Measurements from ENCODE around the gene LRRC14B.
"Not testable (repeated sequence)": the region's sequence is repeated elsewhere in the genome, so short reads cannot be mapped to it uniquely, and the experiment has no call there.

The LRRC14B gene

DNA sequence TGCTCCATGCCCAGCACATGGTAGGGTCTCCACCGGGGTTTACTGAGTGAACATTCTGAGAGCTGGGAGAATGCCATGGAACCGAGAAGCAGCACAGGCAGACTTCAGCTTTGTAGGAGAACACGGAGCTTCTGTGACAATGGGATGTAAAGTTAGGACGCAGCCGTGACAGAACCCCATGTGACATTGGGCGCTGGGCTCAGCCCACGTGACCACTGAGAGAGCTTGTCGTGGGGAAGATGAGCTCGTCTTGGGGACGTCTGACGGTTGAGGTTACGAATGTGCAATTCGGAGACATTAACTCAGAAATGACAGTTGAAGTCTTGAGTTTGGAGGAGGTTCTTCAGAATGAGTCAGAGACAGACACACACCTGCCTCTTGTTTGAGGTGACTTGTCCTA, 40.4 kb downstream of the LRRC14B start:
- H2AFZ ChIP-seq (ENCODE audit: insufficient read depth, low read length, poor library complexity): no peak overlapping the region
- WGBS (ENCODE audit: extremely low coverage, insufficient coverage, insufficient read length): no CpG with 5 or more reads among the region's 13 CpGs
- no peaks in the 10 kb centered on the region for H3K27me3 ChIP-seq (ENCODE audit: insufficient read depth, low read length)
- no peaks in the 10 kb centered on the region for H3K9me3 ChIP-seq (ENCODE audit: insufficient read depth, low read depth, low read length)
- H3K79me2 ChIP-seq (ENCODE audit: control insufficient read depth, insufficient read depth, low read length, poor library complexity): no peaks in the 10 kb centered on the region
- no peak overlapping the region for H3K4me2 ChIP-seq (ENCODE audit: low read length)
- H4K91ac ChIP-seq (ENCODE audit: low read depth, low read length): no peak overlapping the region
- H3K18ac ChIP-seq (ENCODE audit: low read length): no peak overlapping the region
- H3K4me1 ChIP-seq (ENCODE audit: control insufficient read depth in 1 of 2, insufficient read depth in 2 of 2, low read length in 2 of 2): no peaks in the 10 kb centered on the region
- no peak overlapping the region for H4K8ac ChIP-seq (ENCODE audit: low read depth, low read length)
- no peak for DNase-seq
- H2AK5ac ChIP-seq (ENCODE audit: low read length): no peak overlapping the region
- no peak overlapping the region for H2BK5ac ChIP-seq (ENCODE audit: low read depth, low read length, poor library complexity)
- no peak overlapping the region for H3K4me3 ChIP-seq (ENCODE audit: low read depth, low read length)
- no peak overlapping the region for H3K4ac ChIP-seq (ENCODE audit: low read depth, low read length)
- H4K12ac ChIP-seq (ENCODE audit: low read depth, low read length): no peak overlapping the region
- H3K79me1 ChIP-seq (ENCODE audit: low read length): no peaks in the 10 kb centered on the region
- no peak overlapping the region for H3K27ac ChIP-seq (ENCODE audit: low read depth, low read length)
- no peak overlapping the region for H2BK120ac ChIP-seq (ENCODE audit: insufficient read depth, low read length, poor library complexity)
- H3K14ac ChIP-seq (ENCODE audit: low read length): no peak overlapping the region
- no peak overlapping the region for H3K9ac ChIP-seq (ENCODE audit: low read length)
- H2BK12ac ChIP-seq (ENCODE audit: low read length): no peak overlapping the region
- H3K23ac ChIP-seq (ENCODE audit: low read length): no peak overlapping the region
- peaks cover 49 to 65% of the 10 kb centered on the region in 2 experiments for H3K36me3 ChIP-seq (ENCODE audit: control insufficient read depth in 1 of 2, insufficient read depth in 2 of 2, low read length in 2 of 2)

GRCh38 chr5:233426-233825, 42.1 kb downstream of the LRRC14B start:
- not testable (repeated sequence) for H3K4ac ChIP-seq (ENCODE audit: low read depth, low read length); H3K79me2 ChIP-seq (ENCODE audit: control insufficient read depth, insufficient read depth, low read length, poor library complexity); H2BK12ac ChIP-seq (ENCODE audit: low read length); H3K14ac ChIP-seq (ENCODE audit: low read length); H3K23ac ChIP-seq (ENCODE audit: low read length); H3K18ac ChIP-seq (ENCODE audit: low read length); H4K91ac ChIP-seq (ENCODE audit: low read depth, low read length); H3K27me3 ChIP-seq (ENCODE audit: insufficient read depth, low read length); H3K4me2 ChIP-seq (ENCODE audit: low read length); H3K4me3 ChIP-seq (ENCODE audit: low read depth, low read length); H3K4me1 ChIP-seq (ENCODE audit: control insufficient read depth in 1 of 2, insufficient read depth in 2 of 2, low read length in 2 of 2); H2BK5ac ChIP-seq (ENCODE audit: low read depth, low read length, poor library complexity); H4K12ac ChIP-seq (ENCODE audit: low read depth, low read length); H3K79me1 ChIP-seq (ENCODE audit: low read length); H3K9me3 ChIP-seq (ENCODE audit: insufficient read depth, low read depth, low read length); H3K9ac ChIP-seq (ENCODE audit: low read length); DNase-seq; H2AFZ ChIP-seq (ENCODE audit: insufficient read depth, low read length, poor library complexity); H2AK5ac ChIP-seq (ENCODE audit: low read length); H3K27ac ChIP-seq (ENCODE audit: low read depth, low read length); H2BK120ac ChIP-seq (ENCODE audit: insufficient read depth, low read length, poor library complexity); H4K8ac ChIP-seq (ENCODE audit: low read depth, low read length)
- WGBS (ENCODE audit: extremely low coverage, insufficient coverage, insufficient read length): no CpG with 5 or more reads among the region's 20 CpGs
- H3K36me3 ChIP-seq (ENCODE audit: control insufficient read depth in 1 of 2, insufficient read depth in 2 of 2, low read length in 2 of 2): peaks cover 40 to 58% of the 10 kb centered on the region in 2 experiments

DNA sequence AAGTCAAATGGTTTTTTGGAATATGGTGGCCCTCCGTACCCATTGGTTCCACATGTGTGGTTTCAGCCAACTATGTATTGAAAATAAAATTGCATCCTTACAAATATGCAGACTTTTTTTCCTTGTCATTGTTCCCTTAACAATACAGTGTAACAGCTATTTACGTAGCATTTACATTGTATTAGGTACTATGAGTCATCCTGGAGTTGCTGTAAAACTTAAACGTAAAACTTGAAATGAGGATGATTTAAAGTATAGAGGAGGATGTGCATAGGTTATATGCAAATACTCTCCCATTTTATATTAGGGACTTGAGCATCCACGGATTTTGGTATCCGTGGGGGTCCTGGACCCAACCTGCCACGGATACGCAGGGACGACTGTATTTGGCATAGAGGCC, 43.2 kb downstream of the LRRC14B start:
- no peak overlapping the region for H4K91ac ChIP-seq (ENCODE audit: low read depth, low read length)
- no peak overlapping the region for H3K4me3 ChIP-seq (ENCODE audit: low read depth, low read length)
- no peak overlapping the region for H3K23ac ChIP-seq (ENCODE audit: low read length)
- H3K79me2 ChIP-seq (ENCODE audit: control insufficient read depth, insufficient read depth, low read length, poor library complexity): no peaks in the 10 kb centered on the region
- no peak overlapping the region for H4K8ac ChIP-seq (ENCODE audit: low read depth, low read length)
- no peak overlapping the region for H2AFZ ChIP-seq (ENCODE audit: insufficient read depth, low read length, poor library complexity)
- H3K27me3 ChIP-seq (ENCODE audit: insufficient read depth, low read length): no peaks in the 10 kb centered on the region
- no peak overlapping the region for H3K27ac ChIP-seq (ENCODE audit: low read depth, low read length)
- H3K36me3 ChIP-seq (ENCODE audit: control insufficient read depth in 1 of 2, insufficient read depth in 2 of 2, low read length in 2 of 2): peaks cover 48 to 56% of the 10 kb centered on the region in 2 experiments
- no peak overlapping the region for H3K4me2 ChIP-seq (ENCODE audit: low read length)
- no CpG with 5 or more reads among the region's 8 CpGs for WGBS (ENCODE audit: extremely low coverage, insufficient coverage, insufficient read length)
- H2AK5ac ChIP-seq (ENCODE audit: low read length): no peak overlapping the region
- no peak overlapping the region for H2BK5ac ChIP-seq (ENCODE audit: low read depth, low read length, poor library complexity)
- no peak overlapping the region for H3K14ac ChIP-seq (ENCODE audit: low read length)
- H3K18ac ChIP-seq (ENCODE audit: low read length): no peak overlapping the region
- H2BK12ac ChIP-seq (ENCODE audit: low read length): no peak overlapping the region
- H2BK120ac ChIP-seq (ENCODE audit: insufficient read depth, low read length, poor library complexity): no peak overlapping the region
- H3K4me1 ChIP-seq (ENCODE audit: control insufficient read depth in 1 of 2, insufficient read depth in 2 of 2, low read length in 2 of 2): no peaks in the 10 kb centered on the region
- no peak overlapping the region for H4K12ac ChIP-seq (ENCODE audit: low read depth, low read length)
- DNase-seq: no peak
- H3K79me1 ChIP-seq (ENCODE audit: low read length): no peaks in the 10 kb centered on the region
- H3K9me3 ChIP-seq (ENCODE audit: insufficient read depth, low read depth, low read length): no peaks in the 10 kb centered on the region
- no peak overlapping the region for H3K9ac ChIP-seq (ENCODE audit: low read length)
- H3K4ac ChIP-seq (ENCODE audit: low read depth, low read length): no peak overlapping the region

GRCh38 chr5:235527-235926, 44.2 kb downstream of the LRRC14B start:
- not testable (repeated sequence) for H2AFZ ChIP-seq (ENCODE audit: insufficient read depth, low read length, poor library complexity); H3K79me1 ChIP-seq (ENCODE audit: low read length); H3K4me3 ChIP-seq (ENCODE audit: low read depth, low read length); H2BK120ac ChIP-seq (ENCODE audit: insufficient read depth, low read length, poor library complexity); H3K9ac ChIP-seq (ENCODE audit: low read length); H2AK5ac ChIP-seq (ENCODE audit: low read length); H2BK12ac ChIP-seq (ENCODE audit: low read length); H3K9me3 ChIP-seq (ENCODE audit: insufficient read depth, low read depth, low read length); H3K4me2 ChIP-seq (ENCODE audit: low read length); H3K79me2 ChIP-seq (ENCODE audit: control insufficient read depth, insufficient read depth, low read length, poor library complexity); H3K18ac ChIP-seq (ENCODE audit: low read length); H3K4me1 ChIP-seq (ENCODE audit: control insufficient read depth in 1 of 2, insufficient read depth in 2 of 2, low read length in 2 of 2); H4K91ac ChIP-seq (ENCODE audit: low read depth, low read length); H3K27ac ChIP-seq (ENCODE audit: low read depth, low read length); H4K8ac ChIP-seq (ENCODE audit: low read depth, low read length); H3K4ac ChIP-seq (ENCODE audit: low read depth, low read length); H2BK5ac ChIP-seq (ENCODE audit: low read depth, low read length, poor library complexity); H4K12ac ChIP-seq (ENCODE audit: low read depth, low read length); H3K14ac ChIP-seq (ENCODE audit: low read length); H3K27me3 ChIP-seq (ENCODE audit: insufficient read depth, low read length); DNase-seq; H3K23ac ChIP-seq (ENCODE audit: low read length)
- H3K36me3 ChIP-seq (ENCODE audit: control insufficient read depth in 1 of 2, insufficient read depth in 2 of 2, low read length in 2 of 2): peaks cover 53 to 57% of the 10 kb centered on the region in 2 experiments
- no CpG with 5 or more reads among the region's 9 CpGs for WGBS (ENCODE audit: extremely low coverage, insufficient coverage, insufficient read length)

All from trophoblast cell (in vitro differentiated cells and primary cell).